ENCODE data around the gene MRPL52.
A peak's percentile ranks its signal among the peaks of the same experiment; 100 is the strongest.
"Not testable (repeated sequence)": the region's sequence is repeated elsewhere in the genome, so short reads cannot be mapped to it uniquely, and the experiment has no call there.

Gene MRPL52

GRCh38 chr14:22829661-22830442, at the start of gene MRPL52:
TSS of gene MRPL52 (plus strand) at chr14:22829887. CDS start at chr14:22829913, 26 bp downstream.
- peak; percentile 92 for DNase-seq (ENCODE audit: low spot score)

- no peak for DNase-seq (ENCODE audit: low spot score)
Measured at GRCh38 chr14:22780105-22780679, 49.5 kb upstream of the MRPL52 start.

- no peak for DNase-seq (ENCODE audit: low spot score)
Measured at GRCh38 chr14:22780941-22781300, 48.8 kb upstream of the MRPL52 start.

DNA sequence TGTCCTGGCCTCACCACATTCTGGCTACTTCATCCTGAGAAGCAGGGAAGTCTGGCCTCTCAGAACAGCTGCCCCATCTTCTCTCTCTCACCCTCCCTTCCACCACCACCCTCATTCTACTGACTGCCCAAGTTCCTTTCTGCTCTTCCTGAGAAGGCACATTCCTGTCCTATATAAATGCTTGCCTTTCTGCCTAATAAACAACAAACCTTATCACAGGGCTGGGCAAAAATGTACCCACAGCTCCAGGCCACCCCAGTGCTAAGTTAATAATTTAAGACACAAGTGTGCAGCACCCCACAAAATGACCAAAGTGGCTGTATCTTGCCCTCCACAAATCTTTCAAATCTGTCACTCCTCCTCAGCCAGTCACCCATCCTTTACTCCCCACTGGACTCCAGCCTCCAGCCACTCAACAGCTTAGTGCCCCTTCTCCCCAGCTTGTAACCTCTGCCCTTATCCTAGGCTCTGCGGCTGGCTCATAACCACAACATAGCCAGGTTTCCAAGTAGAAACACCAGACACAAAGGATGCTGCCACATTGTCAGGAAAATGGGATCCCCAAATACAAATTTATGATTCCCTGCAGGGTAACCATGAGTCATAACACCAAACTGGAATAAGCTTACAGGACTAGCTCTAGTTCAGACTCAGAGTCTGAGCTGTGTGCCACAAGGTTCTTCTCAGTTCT, 48.2 kb upstream of the MRPL52 start:
- peak; percentile 35 for DNase-seq (ENCODE audit: low spot score)

GRCh38 chr14:22786685-22787084, 43.0 kb upstream of the MRPL52 start:
- no peak for DNase-seq (ENCODE audit: low spot score)

DNA sequence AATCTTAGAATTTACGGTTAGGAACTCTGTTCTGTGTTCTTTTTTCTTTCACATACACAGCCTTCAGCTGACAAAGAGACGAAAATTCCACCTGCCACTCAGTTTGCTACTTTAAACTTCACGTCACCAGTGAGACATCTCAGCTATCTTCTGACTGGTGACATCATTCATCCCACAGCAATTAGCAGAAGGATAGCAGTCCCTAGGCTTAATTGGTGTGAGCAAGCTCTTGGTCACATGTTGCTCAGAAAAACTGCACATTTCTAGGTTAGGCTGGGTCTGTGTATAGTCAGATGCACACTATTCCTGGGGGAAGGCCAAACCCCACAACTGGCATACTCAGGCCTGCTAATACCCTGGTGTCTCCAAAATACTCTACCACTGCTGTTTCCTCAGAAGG, 38.4 kb upstream of the MRPL52 start:
- peak; percentile 69 for DNase-seq (ENCODE audit: low spot score)

- no peak for DNase-seq (ENCODE audit: low spot score)
Measured at GRCh38 chr14:22792158-22792557, 37.5 kb upstream of the MRPL52 start.

- DNase-seq (ENCODE audit: low spot score): not testable (repeated sequence)
Measured at GRCh38 chr14:22793550-22793949, 36.1 kb upstream of the MRPL52 start.

GRCh38 chr14:22793976-22794375, 35.7 kb upstream of the MRPL52 start:
- DNase-seq (ENCODE audit: low spot score): no peak

- no peak for DNase-seq (ENCODE audit: low spot score)
Measured at GRCh38 chr14:22794551-22794951, 35.1 kb upstream of the MRPL52 start.

- DNase-seq (ENCODE audit: low spot score): no peak
Measured at GRCh38 chr14:22796087-22796707, 33.5 kb upstream of the MRPL52 start.

DNA sequence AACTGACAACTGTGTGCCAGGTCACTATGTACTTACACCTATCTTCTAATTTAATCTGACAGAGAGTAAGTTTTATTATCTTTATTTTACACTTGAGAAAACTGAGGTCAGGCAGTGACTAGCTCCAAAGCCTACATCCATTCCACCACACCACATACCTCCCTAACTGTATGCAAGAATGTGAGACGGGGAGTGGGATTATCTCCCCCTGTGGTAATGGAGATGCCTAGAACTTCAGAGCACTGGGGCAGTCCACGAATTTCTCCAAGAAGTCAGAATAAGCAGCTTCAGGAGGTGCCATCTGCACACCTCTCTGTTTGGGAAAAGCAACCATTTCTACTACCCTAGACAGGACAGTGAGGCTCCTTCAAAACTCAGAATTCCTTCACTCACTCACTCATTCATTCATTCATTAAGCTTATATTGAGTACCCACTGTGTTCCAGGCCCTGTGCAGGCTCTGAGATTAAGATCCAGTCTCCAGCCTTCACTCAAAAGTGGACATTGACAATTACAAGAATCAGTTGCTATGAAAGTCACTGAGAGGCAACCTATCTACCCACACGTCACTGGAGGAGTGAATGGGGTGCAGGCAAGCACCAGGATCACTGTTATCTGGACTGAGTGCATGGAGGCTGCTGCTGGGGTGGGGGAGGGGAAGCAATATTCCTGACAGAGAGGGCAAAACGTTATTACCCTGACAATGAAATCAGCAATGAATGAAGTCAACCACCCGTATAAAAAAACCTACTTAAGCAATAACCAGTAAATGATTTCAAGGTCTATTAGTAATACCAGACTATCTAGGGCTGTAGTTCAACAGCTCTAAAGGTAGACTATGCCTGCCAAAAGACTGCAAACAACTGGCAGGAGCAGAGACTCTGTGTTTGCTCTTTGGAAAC, 32.4 kb upstream of the MRPL52 start:
- DNase-seq (ENCODE audit: low spot score): no peak

- no peak for DNase-seq (ENCODE audit: low spot score)
Measured at GRCh38 chr14:22798528-22798927, 31.2 kb upstream of the MRPL52 start.

- no peak for DNase-seq (ENCODE audit: low spot score)
Measured at GRCh38 chr14:22800346-22800745, 29.3 kb upstream of the MRPL52 start.

- DNase-seq (ENCODE audit: low spot score): no peak
Measured at GRCh38 chr14:22801716-22802115, 28.0 kb upstream of the MRPL52 start.

DNA sequence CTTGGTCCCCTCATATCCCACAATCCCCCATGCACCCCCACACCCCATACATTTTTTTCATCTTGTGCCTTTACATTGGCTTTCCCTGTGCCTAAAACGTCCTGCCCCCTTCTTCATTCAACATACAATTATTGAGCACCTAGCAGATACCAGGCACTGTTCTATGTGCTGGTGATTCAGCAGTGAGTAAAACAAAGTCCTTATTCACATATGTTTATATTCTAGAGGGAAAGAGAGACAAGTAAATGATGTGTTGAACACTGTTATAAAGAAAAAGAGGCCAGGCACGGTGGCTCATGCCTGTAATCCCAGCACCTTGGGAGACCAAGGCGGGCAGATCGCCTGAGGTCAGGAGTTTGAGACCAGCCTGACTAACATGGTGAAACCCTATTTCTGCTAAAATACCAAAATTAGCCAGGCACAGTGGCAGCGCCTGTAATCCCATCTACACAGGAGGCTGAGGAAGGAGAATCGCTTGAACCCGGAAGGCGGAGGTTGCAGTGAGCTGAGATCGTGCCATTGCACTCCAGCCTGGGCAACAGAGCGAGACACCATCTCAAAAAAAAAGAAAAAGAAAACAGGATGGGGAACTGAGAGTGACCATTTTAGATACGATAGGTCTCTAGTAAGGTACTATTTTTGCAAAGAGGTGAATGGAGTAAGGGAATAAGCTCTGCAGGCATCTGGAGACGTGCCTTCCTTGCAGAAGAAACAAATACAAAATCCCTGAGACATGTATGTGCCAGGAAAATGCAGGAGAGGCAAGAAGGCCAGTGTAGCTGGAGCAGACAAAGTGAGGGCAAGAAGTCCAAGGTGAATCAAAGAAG, 26.6 kb upstream of the MRPL52 start:
- no peak for DNase-seq (ENCODE audit: low spot score)

DNA sequence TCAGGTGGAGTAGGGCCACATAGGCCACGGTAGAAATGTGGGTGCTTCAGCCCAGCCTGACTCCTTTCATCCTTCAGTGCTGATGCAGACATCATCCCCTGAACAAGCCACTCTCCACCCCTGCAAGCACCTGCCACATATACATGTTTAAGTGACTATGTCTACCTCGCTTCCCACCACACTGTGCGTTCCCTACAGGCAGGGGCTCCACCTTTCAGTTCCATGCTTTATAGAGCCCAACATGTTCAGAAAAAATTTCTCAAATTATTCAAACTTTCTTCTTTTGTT, 26.1 kb upstream of the MRPL52 start:
- DNase-seq (ENCODE audit: low spot score): no peak

DNA sequence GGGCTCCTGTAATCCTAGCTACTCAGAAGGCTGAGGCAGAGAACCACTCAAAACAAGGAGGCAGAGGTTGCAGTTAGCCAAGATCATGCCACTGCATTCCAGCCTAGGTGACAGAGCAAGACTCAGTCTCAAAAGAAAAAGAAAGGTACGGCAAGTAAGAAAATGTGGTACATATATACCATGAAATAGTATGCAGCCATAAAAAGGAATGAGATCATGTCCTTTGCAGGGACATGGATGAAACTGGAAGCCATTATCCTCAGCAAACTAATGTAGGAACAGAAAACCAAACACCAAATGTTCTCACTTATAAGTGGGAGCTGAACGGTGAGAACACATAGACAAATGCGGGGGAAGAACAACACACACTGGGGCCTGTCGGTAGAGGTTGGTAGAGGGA, 24.5 kb upstream of the MRPL52 start:
- not testable (repeated sequence) for DNase-seq (ENCODE audit: low spot score)

DNA sequence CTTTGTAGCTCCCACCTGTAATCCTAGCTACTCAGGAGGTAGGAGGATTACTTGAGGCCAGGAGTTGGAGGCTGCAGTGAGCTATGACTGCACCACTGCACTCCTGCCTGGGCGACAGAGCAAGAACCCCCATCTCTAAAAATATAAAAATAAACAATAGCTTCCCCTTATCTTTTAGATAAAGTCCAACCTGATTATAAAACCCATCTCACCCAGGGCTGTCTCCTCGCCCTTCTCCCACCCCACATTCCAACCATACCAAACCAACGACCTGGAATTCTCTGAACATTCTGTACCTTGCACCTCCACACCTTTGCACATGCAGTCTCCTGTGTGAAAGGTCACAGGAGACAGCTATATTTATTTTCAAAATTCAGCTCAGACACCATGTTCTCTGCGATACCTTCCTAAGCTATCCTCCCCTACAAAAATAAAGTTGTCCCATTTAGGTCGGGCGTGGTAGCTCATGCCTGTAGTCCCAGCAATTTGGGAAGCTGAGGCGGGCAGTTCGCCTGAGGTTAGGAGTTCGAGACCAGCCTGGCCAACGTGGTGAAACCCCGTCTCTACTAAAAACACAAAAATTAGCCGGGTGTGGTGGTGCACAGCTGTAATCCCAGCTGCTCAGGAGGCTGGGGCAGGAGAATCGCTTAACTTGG, 22.1 kb upstream of the MRPL52 start:
- DNase-seq (ENCODE audit: low spot score): no peak

DNA sequence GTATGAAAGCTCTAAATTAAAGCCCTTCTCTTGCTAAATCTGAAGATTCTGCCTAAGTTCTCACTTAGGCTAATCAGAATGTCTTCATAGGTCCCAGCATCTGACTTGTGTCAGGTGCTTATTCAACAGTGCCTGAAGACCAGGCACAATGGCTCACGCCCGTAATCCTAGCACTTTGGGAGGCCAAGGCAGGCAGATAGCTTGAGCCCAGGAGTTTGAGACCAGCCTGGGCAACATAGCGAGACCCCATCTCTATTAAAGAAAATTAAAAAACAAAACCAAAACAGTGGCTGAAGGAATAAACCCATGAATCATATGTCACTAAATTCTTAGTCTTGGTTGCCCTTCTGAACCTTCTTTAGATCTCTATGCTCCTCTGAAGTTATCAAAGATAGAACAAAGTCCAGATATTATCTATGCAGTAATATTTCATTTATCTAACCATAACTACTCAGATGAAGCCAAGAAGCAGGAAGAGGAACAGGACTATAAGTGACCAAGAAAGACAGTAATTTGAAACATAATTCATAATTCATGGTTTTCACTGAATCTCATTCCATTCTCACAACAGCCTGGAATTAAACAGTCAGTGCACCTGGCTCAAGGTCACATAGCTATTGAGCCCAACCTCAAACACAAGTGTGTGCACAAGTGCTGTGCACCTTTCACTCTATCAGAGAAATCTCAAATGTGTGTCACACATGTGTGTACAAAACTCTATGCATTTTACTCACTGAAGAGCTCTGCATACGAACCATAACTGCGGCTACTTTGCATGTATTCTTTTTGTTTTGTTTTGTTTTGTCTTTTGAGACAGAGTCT, 21.1 kb upstream of the MRPL52 start:
- DNase-seq (ENCODE audit: low spot score): no peak
